GM12878 (cell line): ENCODE data around the gene RUFY3. TPM values are rescaled to one million over a fixed set of nuclear protein-coding genes. Genes with fewer than 3 reads are reported as not detected.
A peak's percentile ranks its signal among the peaks of the same experiment; 100 is the strongest.

Source experiments
- ATAC-seq: fragments of 200-7000 bp; cut with Tn5 transposase; 3 replicates; pipeline ENCODE4 v1.9.1; 2020; ENCODE audit warnings: mild to moderate bottlenecking, moderate library complexity
- BruUV-seq: library from RNA; stranded (reverse); fragments of 400-500 nt; replicated peaks from 2 replicates; lab custom pipeline; 2021; lab: Mats Ljungman, UMichigan
- CTCF ChIA-PET: fragments of 300-600 bp; sonication (Branson Sonifier 250); formaldehyde crosslinking; extraction: SDS; loops from one replicate; lab custom pipeline; 2021; ENCODE audit warnings: inconsistent platforms; lab: Yijun Ruan, JAX
- POLR2A ChIA-PET: fragments of 350-600 bp; formaldehyde crosslinking; extraction: SDS; loops from one replicate; lab custom pipeline; 2021; ENCODE audit warnings: inconsistent platforms; lab: Charles Lee
- RAD21 ChIA-PET: fragments of 300-600 bp; sonication (Branson Sonifier 250); formaldehyde crosslinking; loops from one replicate; lab custom pipeline; 2023; ENCODE audit warnings: antibody characterized with exemption; ENCODE audit not compliant: unreplicated experiment; lab: Charles Lee
- SMC1A ChIA-PET: fragments of 300-600 bp; sonication (Branson Sonifier 250); formaldehyde crosslinking; loops from one replicate; lab custom pipeline; 2023; ENCODE audit not compliant: unreplicated experiment, uncharacterized antibody; lab: Charles Lee
- DNase-seq: peaks from one replicate; pipeline ENCODE4 v3.0.0-alpha.2; 2011; ENCODE audit warnings: low read depth, low spot score
- FAIRE-seq: peaks from 3 replicates; lab custom pipeline; 2011; peaks lifted over from hg19 to GRCh38; lab: Jason Lieb, UNC
- H2AFZ ChIP-seq: 2 replicates; pipeline ENCODE4 v1.6.0; 2011; ENCODE audit warnings: low read depth, low read length, control low read depth; ENCODE audit not compliant: control insufficient read depth
- H3K27ac ChIP-seq: 2 replicates; pipeline ENCODE4 v1.5.1; 2011; ENCODE audit warnings: control low read depth; ENCODE audit not compliant: control insufficient read depth, insufficient read depth
- H3K27me3 ChIP-seq, 2 experiments: replicated peaks in 1 of 2; 2 replicates each; pipeline versions ENCODE4 v1.6.0 to v1.6.1; 2011; ENCODE audit warnings: low read length in 1 of 2; ENCODE audit not compliant: control insufficient read depth in 2 of 2, insufficient read depth in 2 of 2
- H3K36me3 ChIP-seq, 2 experiments: 2 replicates each; pipeline ENCODE4 v1.5.1; 2011; ENCODE audit warnings: low read length in 1 of 2; ENCODE audit not compliant: control insufficient read depth in 2 of 2, insufficient read depth in 2 of 2
- H3K4me1 ChIP-seq: 2 replicates; pipeline ENCODE4 v1.6.1; 2011; ENCODE audit warnings: mild to moderate bottlenecking, low read length, moderate library complexity, mixed read lengths; ENCODE audit not compliant: control insufficient read depth, insufficient read depth
- H3K4me2 ChIP-seq: 2 replicates; pipeline ENCODE4 v1.6.0; 2011; ENCODE audit warnings: control low read depth; ENCODE audit not compliant: control insufficient read depth, insufficient read depth
- H3K4me3 ChIP-seq: fragments of 200-600 bp; sonication (generic); 2 replicates; pipeline ENCODE4 v1.5.1; 2016
- H3K79me2 ChIP-seq: 2 replicates; pipeline ENCODE4 v1.6.0; 2011; ENCODE audit warnings: low read length; ENCODE audit not compliant: control insufficient read depth, insufficient read depth
- H3K9ac ChIP-seq: 2 replicates; pipeline ENCODE4 v1.8.0; 2011; ENCODE audit warnings: low read length, control low read depth, mixed read lengths; ENCODE audit not compliant: control insufficient read depth, insufficient read depth
- H3K9me3 ChIP-seq: replicated peaks from 3 replicates; pipeline ENCODE4 v1.5.1; 2011; ENCODE audit warnings: mild to moderate bottlenecking, low read length; ENCODE audit not compliant: control insufficient read depth, insufficient read depth
- H4K20me1 ChIP-seq: 2 replicates; pipeline ENCODE4 v1.6.0; 2011; ENCODE audit not compliant: control insufficient read depth, insufficient read depth
- CBX3 ChIP-seq: fragments of 200-600 bp; sonication (generic); IDR thresholded peaks from 2 replicates; pipeline ENCODE4 v1.6.1; 2016; ENCODE audit warnings: low read depth, borderline replicate concordance
- CBX5 ChIP-seq: sonication (generic); IDR thresholded peaks from 2 replicates; pipeline ENCODE4 v1.6.1; 2016; ENCODE audit warnings: low read depth, moderate library complexity, mild to moderate bottlenecking, inconsistent platforms
- CREM ChIP-seq: IDR thresholded peaks from 2 replicates; pipeline ENCODE4 v1.6.1; 2014; ENCODE audit warnings: antibody characterized with exemption, low read depth
- ETV6 ChIP-seq, 2 experiments: fragments of 450-650 bp in 1 of 2; IDR thresholded peaks in 1 of 2; conservative IDR thresholded peaks in 1 of 2; 2 replicates each; pipeline ENCODE4 v1.6.1; 2014; ENCODE audit warnings: antibody characterized with exemption in 1 of 2, borderline replicate concordance in 1 of 2, low read depth in 1 of 2, mild to moderate bottlenecking in 1 of 2, moderate library complexity in 1 of 2
- IRF3 ChIP-seq: fragments of 450-650 bp; IDR thresholded peaks from 2 replicates; pipeline ENCODE4 v1.6.1; 2014; ENCODE audit warnings: mild to moderate bottlenecking
- IRF4 ChIP-seq: IDR thresholded peaks from 2 replicates; pipeline ENCODE4 v1.6.1; 2011; ENCODE audit warnings: low read depth, low read length
- IRF5 ChIP-seq: fragments of 450-650 bp; IDR thresholded peaks from 2 replicates; pipeline ENCODE4 v1.6.1; 2017; ENCODE audit warnings: borderline replicate concordance
- NFIC ChIP-seq: IDR thresholded peaks from 2 replicates; pipeline ENCODE4 v1.6.1; 2012; ENCODE audit warnings: low read depth, mild to moderate bottlenecking, inconsistent platforms, low read length, moderate library complexity
- NR2C1 ChIP-seq: fragments of 450-650 bp; IDR thresholded peaks from 2 replicates; pipeline ENCODE4 v1.6.1; 2017; ENCODE audit warnings: antibody characterized with exemption, mild to moderate bottlenecking, moderate library complexity
- NR2C2 ChIP-seq: IDR thresholded peaks from 2 replicates; pipeline ENCODE4 v1.6.1; 2011; ENCODE audit warnings: borderline replicate concordance, low read depth; ENCODE audit not compliant: control insufficient read depth, insufficient read length
- SPI1 ChIP-seq: IDR thresholded peaks from 2 replicates; pipeline ENCODE4 v1.6.1; 2011; ENCODE audit warnings: low read depth, mild to moderate bottlenecking, low read length, moderate library complexity, borderline replicate concordance; ENCODE audit not compliant: insufficient read depth
- SRF ChIP-seq, 2 experiments: IDR thresholded peaks; 2 replicates each; pipeline ENCODE4 v1.6.1; 2011; ENCODE audit warnings: low read depth in 2 of 2, low read length in 2 of 2, mild to moderate bottlenecking in 1 of 2, moderate library complexity in 1 of 2
- SUPT20H ChIP-seq: IDR thresholded peaks from 2 replicates; pipeline ENCODE4 v1.6.1; 2011; ENCODE audit warnings: low read depth, mild to moderate bottlenecking, low read length, moderate library complexity, borderline replicate concordance; ENCODE audit not compliant: control insufficient read depth
- USF2 ChIP-seq: IDR thresholded peaks from 2 replicates; pipeline ENCODE4 v1.6.1; 2011; ENCODE audit warnings: low read depth, low read length, improper control_type of control experiment, borderline replicate concordance
- ZBED1 ChIP-seq: IDR thresholded peaks from 2 replicates; pipeline ENCODE4 v1.6.1; 2016; ENCODE audit warnings: borderline replicate concordance
- WGBS: methylation state at CpG from one replicate; pipeline ENCODE4 v1.1.6; 2016; ENCODE audit warnings: low lambda C conversion rate; ENCODE audit not compliant: insufficient replicate concordance, insufficient coverage; ENCODE audit errors: missing lambda C conversion rate; 5-methylcytosine and 5-hydroxymethylcytosine counted together
- in situ Hi-C: fragments of 300-500 bp; cut with MboI; formaldehyde crosslinking; loops from 9 replicates; pipeline ENCODE4 v1.14.3; 2018; ENCODE audit warnings: mixed read lengths
- intact Hi-C: fragments of 100-400 bp; cut with micrococcal nuclease; formaldehyde crosslinking; loops from one replicate; pipeline ENCODE4 v1.14.2; 2022; ENCODE audit not compliant: unreplicated experiment
- polyA plus RNA-seq, 11 experiments: library from polyadenylated mRNA; depleted of rRNA in 4 of 11; unstranded in 6 of 11; stranded (reverse) in 5 of 11; fragments of >200 nt; fragmentation: Nextera tagmentation in 4 of 11; fragmentation: Illumina TruSeq in 1 of 11; extraction: Ambion mirVana in 4 of 11; extraction: Trizol in 1 of 11; gene quantifications; 1 replicate in 1 of 11; 2 replicates in 10 of 11; pipeline versions ENCODE4 v1.2.1 to v1.2.3, GENCODE V29; 2011 to 2016; ENCODE audit warnings: inconsistent platforms in 2 of 11, missing spikeins in 2 of 11, low read depth in 1 of 11
- total RNA-seq, 4 experiments: library from RNA; depleted of rRNA in 3 of 4; stranded (reverse); fragments of >200 nt in 3 of 4; fragmentation: Illumina TruSeq in 1 of 4; extraction: Trizol in 1 of 4; gene quantifications; 2 replicates each; pipeline versions ENCODE4 v1.2.1 to v1.2.3, GENCODE V29; 2013 to 2021

RUFY3 gene
- total and polyA plus RNA-seq, 10 of the 15 experiments (the other 5 are each of a cell fraction or from before 2014, with no cell fraction given): 5.1 to 28.3 (median 13.1) TPM

- intact Hi-C loops: no loop called here
- Histone ChIP-seq H3K9ac (0 out of 2 replicates have a peak overlapping the region, but pooled peaks have one; percentile 62), H3K4me2 (peak overlapping the region; percentile 89), H4K20me1 (no peaks in the 10 kb centered on the region), H3K27ac (peak overlapping the region; percentile 72), H3K27me3 (no peaks in the 10 kb centered on the region), H3K9me3 (no peaks in the 10 kb centered on the region), H3K4me3 (peak overlapping the region; percentile 13; the same call in 1 of the 2 replicates), H2AFZ (peak overlapping the region; percentile 49), H3K36me3 (no peaks in the 10 kb centered on the region), H3K4me1 (peaks cover 33% of the 10 kb centered on the region), H3K79me2 (no peaks in the 10 kb centered on the region; the same call in 1 of the 2 replicates)
- peak; percentile 77 for ATAC-seq
- CTCF ChIA-PET: interaction anchor here (1.0 to 5.0 kb wide), 8 partner anchors 8 to 290 kb away, joined by 3 to 41 read pairs (median 4); no protein-coding TSS in a partner anchor
- no peak for DNase-seq
- POLR2A ChIA-PET: interaction anchor here (0.6 to 1.6 kb wide), 8 partner anchors 8 to 40 kb away, joined by 3 to 6 read pairs (median 4); no protein-coding TSS in a partner anchor
- SMC1A ChIA-PET: interaction anchor here (0.8 to 5.9 kb wide), 10 partner anchors 8 to 283 kb away, joined by 3 to 65 read pairs (median 4); no protein-coding TSS in a partner anchor
- no TSS peak for BruUV-seq
- RAD21 ChIA-PET: interaction anchor here (0.7 to 4.8 kb wide), 9 partner anchors 8 to 122 kb away, joined by 3 to 43 read pairs (median 4); no protein-coding TSS in a partner anchor
- WGBS: 27% methylated on average over 5 of the region's 5 CpGs
- in situ Hi-C loops: no loop called here
- FAIRE-seq: no peak
- TF ChIP-seq CBX3 (no peak), SRF (IDR thresholded peaks at IDR 0.05; ENCODE audit: low read depth in 2 of 2, low read length in 2 of 2) (no peak), ZBED1 (0 out of 2 replicates have a peak, but pooled peaks have one; percentile 3), SPI1 (no peak), IRF5 (no peak), SUPT20H (no peak), IRF3 (no peak), CBX5 (no peak), USF2 (no peak), CREM (0 out of 2 replicates have a peak, but pooled peaks have one; percentile 4), NR2C2 (no peak), NR2C1 (no peak), NFIC (no peak), IRF4 (no peak), ETV6 (conservative IDR thresholded peaks at IDR 0.05 in 1 of 2, IDR thresholded peaks at IDR 0.05 in 1 of 2; ENCODE audit: borderline replicate concordance in 1 of 2, low read depth in 1 of 2) (peak in 1 of 2 experiments; percentile 32; a peak in 1 of 4 replicates)
These were observed 7.5 kb upstream of the RUFY3 start for GRCh38 chr4:70714079-70714887.
